H1 (cell line): ENCODE data around the gene C14orf93. TPM values are rescaled to one million over a fixed set of nuclear protein-coding genes. Genes with fewer than 3 reads are reported as not detected.

Experiments used
- CTCF ChIA-PET: fragments of 300-600 bp; sonication (Branson Sonifier 250); formaldehyde crosslinking; loops from one replicate; lab custom pipeline; 2021; ENCODE audit not compliant: partially characterized antibody; lab: Charles Lee
- POLR2A ChIA-PET: fragments of 300-600 bp; sonication (Branson Sonifier 250); formaldehyde crosslinking; loops from one replicate; lab custom pipeline; 2021; ENCODE audit warnings: inconsistent platforms; ENCODE audit not compliant: partially characterized antibody; lab: Charles Lee
- DNase-seq, 2 experiments: peaks; one replicate each; pipeline versions ENCODE4 v3.0.0 to v3.0.0-alpha.2; 2010 to 2022; ENCODE audit warnings: low spot score in 2 of 2, low read depth in 1 of 2, mixed read lengths in 1 of 2
- FAIRE-seq: peaks from 2 replicates; lab custom pipeline; 2011; peaks lifted over from hg19 to GRCh38; lab: Jason Lieb, UNC
- H2AFZ ChIP-seq: 2 replicates; pipeline ENCODE4 v1.8.1; 2012; ENCODE audit warnings: low read length, inconsistent platforms
- H2AK5ac ChIP-seq: 2 replicates; pipeline ENCODE4 v1.6.1; 2013; ENCODE audit warnings: low read depth, low read length
- H2BK120ac ChIP-seq: replicated peaks from 2 replicates; pipeline ENCODE3; 2013; ENCODE audit warnings: low read depth, low read length, inconsistent platforms
- H2BK12ac ChIP-seq: 2 replicates; pipeline ENCODE4 v1.6.1; 2013; ENCODE audit warnings: low read depth, low read length
- H2BK15ac ChIP-seq: 2 replicates; pipeline ENCODE4 v1.6.1; 2013; ENCODE audit warnings: low read length
- H2BK20ac ChIP-seq: 2 replicates; pipeline ENCODE4 v1.6.1; 2013; ENCODE audit warnings: low read length
- H2BK5ac ChIP-seq: 2 replicates; pipeline ENCODE4 v1.6.1; 2013; ENCODE audit warnings: low read depth, low read length
- H3K14ac ChIP-seq: 2 replicates; pipeline ENCODE4 v1.6.1; 2013; ENCODE audit warnings: inconsistent platforms; ENCODE audit not compliant: insufficient read length
- H3K18ac ChIP-seq: 2 replicates; pipeline ENCODE4 v1.6.1; 2013; ENCODE audit warnings: low read length; ENCODE audit errors: extremely low read depth
- H3K23ac ChIP-seq: 2 replicates; pipeline ENCODE4 v1.6.1; 2013; ENCODE audit warnings: inconsistent platforms; ENCODE audit not compliant: insufficient read length
- H3K23me2 ChIP-seq: 2 replicates; pipeline ENCODE4 v1.6.1; 2013; ENCODE audit warnings: low read depth, low read length
- H3K27ac ChIP-seq: 2 replicates; pipeline ENCODE4 v1.6.1; 2011; ENCODE audit warnings: low read depth, low read length, inconsistent platforms
- H3K27me3 ChIP-seq, 4 experiments: replicated peaks in 1 of 4; 1 replicate in 1 of 4; 2 replicates in 3 of 4; pipeline versions ENCODE4 v1.6.1 to v1.8.1; 2011 to 2013; ENCODE audit warnings: low read length in 3 of 4, mild to moderate bottlenecking in 3 of 4, inconsistent platforms in 2 of 4, mixed read lengths in 2 of 4, moderate library complexity in 1 of 4; ENCODE audit not compliant: control insufficient read depth in 3 of 4, insufficient read depth in 3 of 4; ENCODE audit errors: extremely low read depth in 1 of 4
- H3K36me3 ChIP-seq, 4 experiments: 2 replicates each; pipeline versions ENCODE4 v1.6.1 to v1.8.1; 2011 to 2013; ENCODE audit warnings: mild to moderate bottlenecking in 4 of 4, low read length in 3 of 4, moderate library complexity in 2 of 4, control low read depth in 1 of 4, inconsistent platforms in 1 of 4; ENCODE audit not compliant: insufficient read depth in 4 of 4, control insufficient read depth in 2 of 4
- H3K4ac ChIP-seq: replicated peaks from 2 replicates; pipeline ENCODE3; 2013; ENCODE audit warnings: low read length, low read depth, mixed read lengths, inconsistent platforms; ENCODE audit not compliant: insufficient read length
- H3K4me1 ChIP-seq, 4 experiments: replicated peaks in 1 of 4; 1 replicate in 1 of 4; 2 replicates in 3 of 4; pipeline versions ENCODE4 v1.6.1 to v1.8.1; 2011 to 2013; ENCODE audit warnings: low read length in 3 of 4, inconsistent platforms in 2 of 4, mixed read lengths in 1 of 4; ENCODE audit not compliant: insufficient read depth in 4 of 4, control insufficient read depth in 3 of 4
- H3K4me2 ChIP-seq, 2 experiments: 2 replicates each; pipeline versions ENCODE4 v1.6.1 to v1.8.1; 2011 to 2013; ENCODE audit warnings: low read depth in 2 of 2, low read length in 2 of 2, control low read depth in 1 of 2, inconsistent platforms in 1 of 2, mild to moderate bottlenecking in 1 of 2; ENCODE audit not compliant: insufficient read depth in 1 of 2
- H3K4me3 ChIP-seq, 4 experiments: fragments of 200-600, 300-600 bp in 1 of 4; sonication (generic), shearing (Covaris generic), sonication (Bioruptor Twin) in 1 of 4; 2 replicates each; pipeline versions ENCODE4 v1.5.1 to v1.8.1; 2011 to 2016; ENCODE audit warnings: low read length in 4 of 4, low read depth in 3 of 4, control low read depth in 2 of 4, inconsistent platforms in 2 of 4, mild to moderate bottlenecking in 2 of 4, mixed read lengths in 1 of 4, moderate library complexity in 1 of 4; ENCODE audit not compliant: insufficient read depth in 2 of 4; ENCODE audit errors: extremely low read depth in 1 of 4
- H3K56ac ChIP-seq: replicated peaks from 2 replicates; pipeline ENCODE3; 2013; ENCODE audit warnings: low read depth, mild to moderate bottlenecking, mixed read lengths, low read length, inconsistent platforms; ENCODE audit not compliant: insufficient read length
- H3K79me1 ChIP-seq: 2 replicates; pipeline ENCODE4 v1.6.1; 2013; ENCODE audit warnings: low read depth, low read length, control low read depth
- H3K79me2 ChIP-seq, 2 experiments: 2 replicates each; pipeline versions ENCODE4 v1.6.1 to v1.8.1; 2012 to 2013; ENCODE audit warnings: low read length in 2 of 2, mild to moderate bottlenecking in 2 of 2, inconsistent platforms in 1 of 2; ENCODE audit not compliant: insufficient read depth in 2 of 2, control insufficient read depth in 1 of 2
- H3K9ac ChIP-seq, 4 experiments: replicated peaks in 1 of 4; 1 replicate in 1 of 4; 2 replicates in 3 of 4; pipeline versions ENCODE4 v1.6.1 to v1.8.1; 2011 to 2013; ENCODE audit warnings: low read depth in 3 of 4, low read length in 3 of 4, control low read depth in 2 of 4, mild to moderate bottlenecking in 2 of 4, moderate library complexity in 2 of 4, inconsistent platforms in 1 of 4; ENCODE audit errors: extremely low read depth in 1 of 4
- H3K9me3 ChIP-seq, 2 experiments: 2 replicates each; pipeline versions ENCODE4 v1.6.1 to v1.8.1; 2012 to 2013; ENCODE audit warnings: mild to moderate bottlenecking in 2 of 2, moderate library complexity in 2 of 2, control low read depth in 1 of 2, inconsistent platforms in 1 of 2, low read depth in 1 of 2, low read length in 1 of 2, mixed read lengths in 1 of 2; ENCODE audit not compliant: insufficient read depth in 2 of 2
- H4K20me1 ChIP-seq, 2 experiments: replicated peaks in 1 of 2; 2 replicates each; pipeline versions ENCODE3 to v1.8.1; 2011 to 2013; ENCODE audit warnings: inconsistent platforms in 2 of 2, low read length in 2 of 2, mild to moderate bottlenecking in 1 of 2; ENCODE audit not compliant: insufficient read depth in 2 of 2, control insufficient read depth in 1 of 2
- H4K5ac ChIP-seq: 2 replicates; pipeline ENCODE4 v1.6.1; 2013; ENCODE audit warnings: low read length, low read depth, mixed read lengths, inconsistent platforms; ENCODE audit not compliant: insufficient read length
- H4K8ac ChIP-seq: 2 replicates; pipeline ENCODE4 v1.8.0; 2013; ENCODE audit warnings: mild to moderate bottlenecking, moderate library complexity, low read length, inconsistent platforms; ENCODE audit not compliant: insufficient read depth; ENCODE audit errors: extremely low read depth
- H4K91ac ChIP-seq: replicated peaks from 2 replicates; pipeline ENCODE3; 2013; ENCODE audit warnings: low read length, mixed read lengths, inconsistent platforms; ENCODE audit not compliant: insufficient read length
- BRCA1 ChIP-seq: IDR thresholded peaks from 2 replicates; pipeline ENCODE4 v1.6.1; 2012; ENCODE audit warnings: low read depth, low read length, improper control_type of control experiment
- KDM1A ChIP-seq: fragments of 200-600, 300-600 bp; sonication (generic); IDR thresholded peaks from 2 replicates; pipeline ENCODE4 v1.7.1; 2016; ENCODE audit warnings: mild to moderate bottlenecking, low read length, borderline replicate concordance
- MAFK ChIP-seq: IDR thresholded peaks from 2 replicates; pipeline ENCODE4 v1.6.1; 2012; ENCODE audit warnings: low read depth, mild to moderate bottlenecking, improper control_type of control experiment, low read length
- SP2 ChIP-seq: IDR thresholded peaks from 2 replicates; pipeline ENCODE4 v1.6.1; 2012; ENCODE audit warnings: mild to moderate bottlenecking, low read length, inconsistent platforms
- WGBS, 2 experiments: shearing (Covaris generic) in 1 of 2; methylation state at CpG; one replicate each; pipeline versions ENCODE4 v1.1.6 to v1.1.7; 2013 to 2015; ENCODE audit warnings: low lambda C conversion rate in 2 of 2, mixed read lengths in 2 of 2, inconsistent platforms in 1 of 2, low coverage in 1 of 2, missing lambda C conversion rate in 1 of 2; ENCODE audit not compliant: insufficient replicate concordance in 2 of 2, insufficient coverage in 1 of 2, insufficient read length in 1 of 2; ENCODE audit errors: extremely low coverage in 1 of 2, missing lambda C conversion rate in 1 of 2; 5-methylcytosine and 5-hydroxymethylcytosine counted together
- polyA plus RNA-seq, 7 experiments: library from polyadenylated mRNA; depleted of rRNA in 3 of 7; stranded (reverse) in 5 of 7; unstranded in 2 of 7; fragments of >200 nt in 5 of 7; fragments of 200-250 nt in 2 of 7; gene quantifications; 1 replicate in 5 of 7; 2 replicates in 1 of 7; 4 replicates in 1 of 7; pipeline versions ENCODE4 v1.2.1 to v1.2.3, GENCODE V29; 2011 to 2013; ENCODE audit warnings: missing spikeins in 2 of 7, mixed read lengths in 2 of 7
- total RNA-seq: library from RNA; stranded (reverse); fragmentation: NEBNext Ultra II Directional; extraction: Animal tissue kit (Norgen Biotek cat#: 25700); gene quantifications from 2 replicates; pipeline ENCODE4 v1.2.1, GENCODE V29; 2021

C14orf93 gene
- total and polyA plus RNA-seq, 2 of the 8 experiments (the other 6 are each of a cell fraction or from before 2014, with no cell fraction given) = 7.8 to 8.2 TPM

DNA sequence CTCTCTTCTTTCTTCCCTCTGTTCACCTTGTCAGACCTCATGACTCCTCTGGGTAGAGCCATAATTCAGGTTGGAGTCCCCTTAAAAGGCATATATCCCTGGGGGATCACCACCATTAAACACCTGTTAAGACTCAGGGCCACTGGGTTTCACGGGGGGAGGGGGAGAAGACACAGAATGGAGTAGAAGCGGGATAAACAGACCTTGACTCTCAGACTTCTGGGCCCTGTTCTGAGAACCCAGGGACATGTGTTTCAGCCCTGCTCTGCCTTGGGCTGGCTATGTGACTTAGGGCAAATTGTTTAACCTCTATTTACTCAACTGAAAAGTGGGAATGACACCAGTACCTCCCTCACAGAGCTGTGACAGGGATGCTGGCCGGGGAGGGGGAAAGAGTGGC, 42.7 kb upstream of the C14orf93 start:
- Histone ChIP-seq H3K14ac (no peak overlapping the region), H3K9me3 (no peaks in the 10 kb centered on the region), H2BK15ac (no peak overlapping the region), H3K27ac (no peak overlapping the region), H2BK12ac (no peak overlapping the region), H3K4me2 (no peak overlapping the region), H2BK20ac (no peak overlapping the region), H3K23me2 (peaks cover 10% of the 10 kb centered on the region), H2AFZ (no peak overlapping the region), H3K27me3 (no peaks in the 10 kb centered on the region; a peak in 1 of 7 replicates), H4K5ac (no peak overlapping the region), H4K20me1 (peaks cover 0 to 2% of the 10 kb centered on the region in 2 experiments), H2BK120ac (no peak overlapping the region), H3K4me3 (no peak overlapping the region), H2AK5ac (no peak overlapping the region), H3K4ac (no peak overlapping the region), H4K8ac (no peak overlapping the region), H2BK5ac (no peak overlapping the region), H3K36me3 (peaks cover 0 to 10% (median 3%) of the 10 kb centered on the region in 4 experiments; a peak in 5 of 8 replicates)
- no peak for FAIRE-seq
- WGBS, 2 experiments = 82% methylated on average over 3 of the region's 3 CpGs; no CpG with 5 or more reads in 1 of the 2 experiments
- TF ChIP-seq SP2 = no peak
- TF ChIP-seq BRCA1 = no peak
- no peak for TF ChIP-seq KDM1A
- no peak for TF ChIP-seq MAFK
- TF ChIP-seq, all 59 proteins: peak for 0
- ChIA-PET POLR2A (interaction anchor here (1.0 to 2.4 kb wide), 6 partner anchors 23 to 70 kb away, joined by 4 to 8 read pairs (median 5); partner anchors contain the start of gene AJUBA), CTCF (interaction anchor here (0.8 to 29.2 kb wide), 17 partner anchors 8 to 111 kb away, joined by 3 to 785 read pairs (median 5); partner anchors contain the start of genes AJUBA and PSMB11)
- Histone ChIP-seq H4K91ac (no peak overlapping the region), H3K23ac (no peak overlapping the region), H3K18ac (no peak overlapping the region), H3K79me2 (no peaks in the 10 kb centered on the region), H3K56ac (no peak overlapping the region), H3K4me1 (peaks cover 0 to 13% (median 4%) of the 10 kb centered on the region in 4 experiments; a peak in 4 of 7 replicates), H3K79me1 (no peaks in the 10 kb centered on the region), H3K9ac (no peak overlapping the region)
- no peak for DNase-seq
